Measurements from ENCODE around the gene SEMA4G. TPM values are rescaled to one million over a fixed set of nuclear protein-coding genes. Genes with fewer than 3 reads are reported as not detected.

Gene SEMA4G
- total and polyA plus RNA-seq, 2 of the 13 experiments (the other 11 are each of a cell fraction or from before 2014, with no cell fraction given): 46.2 to 207 TPM

GRCh38 chr10:101000127-101000914 lies 31.0 kb downstream of the SEMA4G start (continued):
- TF ChIP-seq ZHX2 (IDR thresholded peaks at IDR 0.05; ENCODE audit: low read depth): no peak
- TF ChIP-seq ZHX2 (CRISPR knock-in tag; IDR thresholded peaks at IDR 0.05; ENCODE audit: borderline replicate concordance): 0 out of 2 replicates have a peak, but pooled peaks have one; percentile 9
- TF ChIP-seq ZNF501 (CRISPR knock-in tag; IDR thresholded peaks at IDR 0.05): no peak; the same call in 1 of the 2 replicates
- TF ChIP-seq KLF12 (CRISPR knock-in tag; IDR thresholded peaks at IDR 0.05; ENCODE audit: borderline replicate concordance): 0 out of 2 replicates have a peak, but pooled peaks have one; percentile 7
- no peak for TF ChIP-seq ZKSCAN5 (CRISPR knock-in tag; IDR thresholded peaks at IDR 0.05)
- no peak for TF ChIP-seq ZNF232 (CRISPR knock-in tag; IDR thresholded peaks at IDR 0.05; ENCODE audit: borderline replicate concordance)
- no peak for TF ChIP-seq PRDM10 (CRISPR knock-in tag; IDR thresholded peaks at IDR 0.05; ENCODE audit: low read depth)
- TF ChIP-seq CSRNP1 (CRISPR knock-in tag; IDR thresholded peaks at IDR 0.05): 0 out of 2 replicates have a peak, but pooled peaks have one; percentile 17
- no peak for TF ChIP-seq ZBTB7B (CRISPR knock-in tag; IDR thresholded peaks at IDR 0.05)
- TF ChIP-seq, protein P1, sequence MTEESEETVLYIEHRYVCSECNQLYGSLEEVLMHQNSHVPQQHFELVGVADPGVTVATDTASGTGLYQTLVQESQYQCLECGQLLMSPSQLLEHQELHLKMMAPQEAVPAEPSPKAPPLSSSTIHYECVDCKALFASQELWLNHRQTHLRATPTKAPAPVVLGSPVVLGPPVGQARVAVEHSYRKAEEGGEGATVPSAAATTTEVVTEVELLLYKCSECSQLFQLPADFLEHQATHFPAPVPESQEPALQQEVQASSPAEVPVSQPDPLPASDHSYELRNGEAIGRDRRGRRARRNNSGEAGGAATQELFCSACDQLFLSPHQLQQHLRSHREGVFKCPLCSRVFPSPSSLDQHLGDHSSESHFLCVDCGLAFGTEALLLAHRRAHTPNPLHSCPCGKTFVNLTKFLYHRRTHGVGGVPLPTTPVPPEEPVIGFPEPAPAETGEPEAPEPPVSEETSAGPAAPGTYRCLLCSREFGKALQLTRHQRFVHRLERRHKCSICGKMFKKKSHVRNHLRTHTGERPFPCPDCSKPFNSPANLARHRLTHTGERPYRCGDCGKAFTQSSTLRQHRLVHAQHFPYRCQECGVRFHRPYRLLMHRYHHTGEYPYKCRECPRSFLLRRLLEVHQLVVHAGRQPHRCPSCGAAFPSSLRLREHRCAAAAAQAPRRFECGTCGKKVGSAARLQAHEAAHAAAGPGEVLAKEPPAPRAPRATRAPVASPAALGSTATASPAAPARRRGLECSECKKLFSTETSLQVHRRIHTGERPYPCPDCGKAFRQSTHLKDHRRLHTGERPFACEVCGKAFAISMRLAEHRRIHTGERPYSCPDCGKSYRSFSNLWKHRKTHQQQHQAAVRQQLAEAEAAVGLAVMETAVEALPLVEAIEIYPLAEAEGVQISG (CRISPR knock-in tag; IDR thresholded peaks at IDR 0.05): no peak
- no peak for TF ChIP-seq KAT2B (IDR thresholded peaks at IDR 0.05; ENCODE audit: borderline replicate concordance, low read depth, low read length)
- no peak for TF ChIP-seq HDAC2 (CRISPR knock-in tag; IDR thresholded peaks at IDR 0.05)
- TF ChIP-seq ETV6 (CRISPR knock-in tag; conservative IDR thresholded peaks at IDR 0.05): no peak
- no peak for TF ChIP-seq ZMYM3 (CRISPR knock-in tag; IDR thresholded peaks at IDR 0.05)
